SK-N-SH treated with all-trans-retinoic acid at 6 μM for 48 hours (cell line): ENCODE data around the gene TMEM250.

Source experiments
- ATAC-seq: fragments of 200-7000 bp; cut with Tn5 transposase; 3 replicates; pipeline ENCODE4 v1.9.1; 2020; ENCODE audit warnings: mild to moderate bottlenecking, moderate library complexity
- BACH2 ChIP-seq: fragments of 250-450 bp; sonication (Bioruptor Pico); IDR thresholded peaks from 2 replicates; pipeline ENCODE4 v1.9.0; 2021; ENCODE audit warnings: mild to moderate bottlenecking, borderline replicate concordance
- CSDC2 ChIP-seq: fragments of 250-450 bp; sonication (Bioruptor Pico); IDR thresholded peaks from 2 replicates; pipeline ENCODE4 v1.5.0; 2020; ENCODE audit warnings: mild to moderate bottlenecking, moderate library complexity
- CSRNP3 ChIP-seq: fragments of 250-450 bp; sonication (Bioruptor Pico); IDR thresholded peaks from 2 replicates; pipeline ENCODE4 v1.5.1; 2021; ENCODE audit warnings: mild to moderate bottlenecking, moderate library complexity
- ESRRG ChIP-seq: fragments of 250-450 bp; sonication (Bioruptor Pico); IDR thresholded peaks from 2 replicates; pipeline ENCODE4 v1.6.1; 2021; ENCODE audit warnings: mild to moderate bottlenecking
- GLIS3 ChIP-seq: fragments of 250-450 bp; sonication (Bioruptor Pico); IDR thresholded peaks from 2 replicates; pipeline ENCODE4 v1.5.0; 2020; ENCODE audit warnings: mild to moderate bottlenecking, moderate library complexity
- ISL1 ChIP-seq: fragments of 250-450 bp; sonication (Bioruptor Pico); IDR thresholded peaks from 2 replicates; pipeline ENCODE4 v2.1.2; 2022; ENCODE audit warnings: mild to moderate bottlenecking, moderate library complexity
- PATZ1 ChIP-seq: fragments of 250-450 bp; sonication (Bioruptor Pico); IDR thresholded peaks from 2 replicates; pipeline ENCODE4 v1.8.0; 2020; ENCODE audit warnings: mild to moderate bottlenecking, moderate library complexity, borderline replicate concordance
- PPARA ChIP-seq: fragments of 250-450 bp; sonication (Bioruptor Pico); IDR thresholded peaks from 2 replicates; pipeline ENCODE4 v1.5.0; 2020; ENCODE audit warnings: mild to moderate bottlenecking, borderline replicate concordance
- TCF4 ChIP-seq: fragments of 250-450 bp; sonication (Bioruptor Pico); IDR thresholded peaks from 2 replicates; pipeline ENCODE4 v1.8.0; 2021; ENCODE audit warnings: mild to moderate bottlenecking, moderate library complexity, borderline replicate concordance
- TSHZ2 ChIP-seq: fragments of 250-450 bp; sonication (Bioruptor Pico); IDR thresholded peaks from 2 replicates; pipeline ENCODE4 v1.5.0; 2020; ENCODE audit warnings: mild to moderate bottlenecking, moderate library complexity
- ZC3H10 ChIP-seq: fragments of 250-450 bp; sonication (Bioruptor Pico); IDR thresholded peaks from 2 replicates; pipeline ENCODE4 v1.5.1; 2021; ENCODE audit warnings: mild to moderate bottlenecking, moderate library complexity
- ZFP3 ChIP-seq: fragments of 250-450 bp; sonication (Bioruptor Pico); IDR thresholded peaks from 2 replicates; pipeline ENCODE4 v1.5.0; 2020; ENCODE audit warnings: mild to moderate bottlenecking, moderate library complexity
- ZFP30 ChIP-seq: fragments of 450-650 bp; formaldehyde crosslinking; IDR thresholded peaks from 2 replicates; pipeline ENCODE4 v1.5.0; 2022; ENCODE audit warnings: mild to moderate bottlenecking, moderate library complexity
- ZNF565 ChIP-seq: fragments of 450-650 bp; formaldehyde crosslinking; conservative IDR thresholded peaks from 2 replicates; pipeline ENCODE4 v1.5.0; 2020; ENCODE audit warnings: low read depth, mild to moderate bottlenecking, moderate library complexity
- ZNF70 ChIP-seq: fragments of 450-650 bp; formaldehyde crosslinking; IDR thresholded peaks from 2 replicates; pipeline ENCODE4 v1.5.0; 2020; ENCODE audit warnings: mild to moderate bottlenecking, moderate library complexity
- TF ChIP-seq, protein P1 (sequence below): fragments of 250-450 bp; sonication (Bioruptor Pico); IDR thresholded peaks from 2 replicates; pipeline ENCODE4 v1.8.0; 2021; ENCODE audit warnings: low read depth, mild to moderate bottlenecking, moderate library complexity, borderline replicate concordance

TMEM250 gene

GRCh38 chr9:136117916-136118319 lies 757 bp downstream of the TMEM250 start (continued):
- no peak for TF ChIP-seq PPARA
- TF ChIP-seq ESRRG (CRISPR knock-in tag): no peak
- TF ChIP-seq ZC3H10: no peak
- TF ChIP-seq ZNF70 (CRISPR knock-in tag): no peak
- TF ChIP-seq TCF4 (CRISPR knock-in tag): no peak
- TF ChIP-seq CSRNP3 (CRISPR knock-in tag): no peak
- TF ChIP-seq, all 23 proteins: peak for 0

DNA sequence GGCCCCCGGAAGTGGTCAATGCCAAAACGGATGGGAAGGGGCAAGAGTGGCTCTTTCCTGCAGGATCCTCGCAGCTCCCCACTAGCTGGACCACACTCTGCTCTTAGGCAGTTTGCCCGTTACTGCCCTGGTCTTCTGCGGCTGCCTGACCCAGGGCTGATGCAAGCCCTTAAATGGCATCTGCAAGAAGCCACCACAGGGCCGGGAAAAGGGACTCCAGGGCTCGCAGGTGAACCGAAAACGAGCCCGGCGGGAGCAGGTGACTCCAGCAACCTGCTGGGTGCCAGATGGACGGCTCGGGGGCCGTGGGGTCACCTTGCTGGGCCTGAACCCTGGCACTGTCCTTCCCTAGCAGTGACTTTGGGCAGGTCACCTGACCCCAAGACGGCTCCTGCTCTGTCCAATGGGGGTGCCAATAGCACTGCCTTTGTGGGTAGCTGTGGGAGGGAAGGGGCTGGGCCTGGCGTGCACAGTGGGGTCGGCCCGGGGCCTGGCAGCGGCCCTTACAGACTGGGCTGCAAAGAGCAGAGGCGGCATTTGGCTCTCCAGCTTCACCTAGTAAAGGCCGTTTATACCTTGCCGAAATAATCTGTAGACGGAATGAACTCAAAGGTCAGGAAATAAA lies 1.3 kb downstream of the TMEM250 start:
- ATAC-seq: no peak
- TF ChIP-seq PATZ1 (CRISPR knock-in tag): no peak
- TF ChIP-seq ZFP3: no peak
- TF ChIP-seq BACH2: no peak

- no peak for ATAC-seq
- TF ChIP-seq ZFP30 (CRISPR knock-in tag) (no peak), ZFP3 (no peak), ZC3H10 (no peak), GLIS3 (CRISPR knock-in tag) (no peak)
Observed at GRCh38 chr9:136116360-136117098, 2.1 kb downstream of the TMEM250 start.

DNA sequence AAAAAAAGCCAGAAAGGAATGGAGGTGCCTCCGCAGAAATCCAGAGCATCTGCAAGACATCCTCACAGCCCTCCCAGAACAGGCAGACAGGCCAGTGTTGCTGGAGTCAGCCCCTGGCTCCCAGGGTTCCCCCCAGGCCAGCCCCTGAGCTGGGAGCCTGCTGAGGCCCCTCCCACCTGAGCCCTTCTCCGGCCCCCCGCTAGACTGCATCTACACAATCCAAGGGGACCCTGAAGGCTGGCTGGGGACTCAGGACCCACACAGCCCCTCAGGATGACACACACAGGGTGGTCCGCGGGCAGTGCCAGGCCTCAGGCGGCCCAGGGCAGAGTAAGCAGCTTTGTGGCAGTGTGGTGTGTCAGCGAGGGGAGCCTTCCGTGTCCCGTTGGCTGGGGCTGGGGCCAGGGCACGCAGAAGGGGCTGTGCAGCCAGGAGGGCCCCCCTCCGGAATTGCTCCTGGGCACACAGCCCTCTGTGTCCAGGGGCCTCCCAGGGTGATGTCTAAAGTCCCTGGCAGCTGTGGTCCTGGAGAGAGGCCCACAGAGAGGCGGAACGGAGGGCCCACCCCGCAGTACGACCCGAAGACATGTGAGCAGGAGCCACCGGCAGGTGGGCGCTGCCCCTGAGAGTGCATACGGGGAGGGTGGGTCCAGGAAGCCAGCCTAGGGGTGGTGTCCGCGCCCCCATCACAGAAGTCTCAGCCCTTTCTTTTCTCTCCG lies 2.9 kb downstream of the TMEM250 start:
- ATAC-seq: no peak
- TF ChIP-seq TSHZ2 (CRISPR knock-in tag) (no peak), ZNF70 (CRISPR knock-in tag) (no peak), PPARA (no peak), ISL1 (CRISPR knock-in tag) (no peak), ESRRG (CRISPR knock-in tag) (no peak), PATZ1 (CRISPR knock-in tag) (no peak), CSDC2 (CRISPR knock-in tag) (no peak), ZNF565 (no peak)
- TF ChIP-seq, protein P1, sequence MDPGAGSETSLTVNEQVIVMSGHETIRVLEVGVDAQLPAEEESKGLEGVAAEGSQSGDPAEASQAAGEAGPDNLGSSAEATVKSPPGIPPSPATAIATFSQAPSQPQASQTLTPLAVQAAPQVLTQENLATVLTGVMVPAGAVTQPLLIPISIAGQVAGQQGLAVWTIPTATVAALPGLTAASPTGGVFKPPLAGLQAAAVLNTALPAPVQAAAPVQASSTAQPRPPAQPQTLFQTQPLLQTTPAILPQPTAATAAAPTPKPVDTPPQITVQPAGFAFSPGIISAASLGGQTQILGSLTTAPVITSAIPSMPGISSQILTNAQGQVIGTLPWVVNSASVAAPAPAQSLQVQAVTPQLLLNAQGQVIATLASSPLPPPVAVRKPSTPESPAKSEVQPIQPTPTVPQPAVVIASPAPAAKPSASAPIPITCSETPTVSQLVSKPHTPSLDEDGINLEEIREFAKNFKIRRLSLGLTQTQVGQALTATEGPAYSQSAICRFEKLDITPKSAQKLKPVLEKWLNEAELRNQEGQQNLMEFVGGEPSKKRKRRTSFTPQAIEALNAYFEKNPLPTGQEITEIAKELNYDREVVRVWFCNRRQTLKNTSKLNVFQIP (CRISPR knock-in tag): no peak
